ENCODE measurements around the gene MX2. TPM values are rescaled to one million over a fixed set of nuclear protein-coding genes. Genes with fewer than 3 reads are reported as not detected.

MX2 gene
- total and polyA plus RNA-seq, 10 of the 15 experiments (the other 5 are each of a cell fraction or from before 2014, with no cell fraction given): 10.5 to 167 (median 46.1) TPM

DNA sequence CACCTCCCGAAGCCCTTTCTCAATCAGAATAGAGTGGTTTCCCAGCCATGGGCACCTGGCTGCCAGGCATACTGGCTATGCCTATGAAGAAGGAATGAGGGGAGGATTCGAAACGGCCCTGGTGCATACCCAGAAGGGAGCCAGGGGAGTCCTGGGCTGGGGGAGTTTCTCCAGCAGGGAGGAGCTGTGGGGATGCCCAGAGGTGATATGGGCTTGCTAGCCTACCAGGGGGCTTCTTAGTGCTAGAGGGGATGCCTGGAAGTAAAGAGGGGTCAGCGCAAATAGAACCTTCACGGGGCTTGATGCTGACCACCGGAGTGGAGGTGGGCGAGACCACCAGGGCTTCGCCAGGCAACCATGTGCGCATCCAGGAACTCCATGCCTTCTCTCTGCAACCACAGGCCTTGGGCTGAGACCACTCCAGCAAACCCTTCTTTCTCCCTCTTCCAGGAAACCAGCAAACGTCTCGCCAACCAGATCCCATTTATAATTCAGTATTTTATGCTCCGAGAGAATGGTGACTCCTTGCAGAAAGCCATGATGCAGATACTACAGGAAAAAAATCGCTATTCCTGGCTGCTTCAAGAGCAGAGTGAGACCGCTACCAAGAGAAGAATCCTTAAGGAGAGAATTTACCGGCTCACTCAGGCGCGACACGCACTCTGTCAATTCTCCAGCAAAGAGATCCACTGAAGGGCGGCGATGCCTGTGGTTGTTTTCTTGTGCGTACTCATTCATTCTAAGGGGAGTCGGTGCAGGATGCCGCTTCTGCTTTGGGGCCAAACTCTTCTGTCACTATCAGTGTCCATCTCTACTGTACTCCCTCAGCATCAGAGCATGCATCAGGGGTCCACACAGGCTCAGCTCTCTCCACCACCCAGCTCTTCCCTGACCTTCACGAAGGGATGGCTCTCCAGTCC, 46.0 kb downstream of the MX2 start (continued):
- TF ChIP-seq ZBTB40 (IDR thresholded peaks at IDR 0.05; ENCODE audit: borderline replicate concordance): no peak
- TF ChIP-seq ZNF384 (IDR thresholded peaks at IDR 0.05; ENCODE audit: borderline replicate concordance, low read depth, low read length): no peak
- TF ChIP-seq CHD1 (IDR thresholded peaks at IDR 0.05; ENCODE audit: low read depth, low read length): no peak
- TF ChIP-seq EGR1 (IDR thresholded peaks at IDR 0.05; ENCODE audit: borderline replicate concordance in 1 of 2, low read depth in 2 of 2, low read length in 2 of 2): no peak
- TF ChIP-seq NRF1 (conservative IDR thresholded peaks at IDR 0.05; ENCODE audit: low read depth, low read length): no peak
- TF ChIP-seq TBL1XR1 (IDR thresholded peaks at IDR 0.05; ENCODE audit: low read depth, low read length): no peak
- no peak for TF ChIP-seq SMAD1 (IDR thresholded peaks at IDR 0.05; ENCODE audit: low read depth, partially characterized antibody)

Measured in GM12878 (cell line).